Stimulated activated CD4-positive, alpha-beta T cell treated with anti-CD3 and anti-CD28 coated beads, Interleukin-1b, Interleukin-23, amount 100 ng/mL, for 1 hour (primary cell): ENCODE measurements around the gene SORCS1.

Source experiments
- DNase-seq, 2 donors: peaks; one replicate each; pipeline ENCODE4 v3.0.0-alpha.2; 2020; ENCODE audit warnings: low read depth in 2 of 2

Gene SORCS1

GRCh38 chr10:106819490-106819889 lies 345.0 kb downstream of the SORCS1 start:
- no peak for DNase-seq

- no peak for DNase-seq
Measured at GRCh38 chr10:106816318-106817085, 348.0 kb downstream of the SORCS1 start.

- DNase-seq, result no peak
Measured at GRCh38 chr10:106815427-106816043, 349.0 kb downstream of the SORCS1 start.

GRCh38 chr10:106804992-106805582 lies 359.4 kb downstream of the SORCS1 start:
- no peak for DNase-seq

GRCh38 chr10:106802949-106803348 lies 361.6 kb downstream of the SORCS1 start:
- DNase-seq, result no peak

GRCh38 chr10:106799776-106800175 lies 364.7 kb downstream of the SORCS1 start:
- no peak for DNase-seq

DNA sequence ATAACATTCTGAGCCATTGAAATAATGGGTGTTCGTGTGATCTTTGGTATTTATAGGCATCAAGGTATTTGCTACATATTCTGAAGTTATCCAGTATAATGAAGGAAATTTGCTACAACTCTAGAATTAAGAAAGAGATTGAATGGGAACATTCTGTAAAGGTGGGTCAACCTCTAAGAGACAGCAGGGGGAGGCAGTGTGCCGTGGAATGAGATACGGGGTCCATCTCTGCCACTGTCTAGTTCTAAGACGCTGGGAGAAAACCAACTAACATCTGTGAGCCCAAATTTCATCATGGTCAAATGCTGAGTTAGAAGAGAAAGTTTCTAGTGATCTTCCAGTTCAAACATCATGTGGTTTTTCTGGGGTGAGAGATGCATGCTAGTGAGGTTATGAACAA lies 368.9 kb downstream of the SORCS1 start:
- DNase-seq, result no peak

DNA sequence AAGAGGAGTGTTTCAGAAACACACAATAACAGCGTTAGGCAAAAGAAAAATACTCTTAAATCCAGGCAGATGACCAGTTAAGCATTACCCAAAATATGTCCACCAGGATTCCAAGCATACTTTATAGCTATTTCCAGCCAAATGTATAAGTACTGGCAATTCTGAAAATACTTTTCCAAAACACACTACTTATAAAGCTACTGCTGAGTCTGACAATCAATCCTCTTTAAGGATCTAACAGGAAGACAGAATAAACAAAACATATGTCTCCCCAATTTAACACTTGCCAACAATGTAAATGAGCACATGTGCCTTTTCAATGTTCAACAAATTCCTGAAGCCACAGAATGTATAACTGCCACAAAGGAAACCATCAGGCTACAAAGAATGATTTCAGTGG lies 370.9 kb downstream of the SORCS1 start:
- DNase-seq, result no peak

DNA sequence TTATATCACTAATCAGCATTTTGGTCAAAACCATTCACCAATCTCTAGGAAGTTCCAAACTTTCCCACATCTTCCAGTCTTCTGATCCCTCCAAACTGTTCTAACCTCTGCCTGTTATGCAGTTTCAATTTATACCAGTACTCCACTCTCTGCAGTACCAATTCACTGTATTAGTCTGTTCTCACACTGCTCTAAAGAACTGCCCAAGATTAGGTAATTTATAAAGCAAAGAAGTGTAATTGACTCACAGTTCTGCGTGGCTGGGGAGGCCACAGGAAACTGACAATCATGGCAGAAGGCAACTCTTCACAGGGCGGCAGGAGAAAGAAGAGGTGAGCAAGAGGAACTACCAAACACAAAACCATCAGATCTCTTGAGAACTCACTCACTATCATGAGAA lies 374.9 kb downstream of the SORCS1 start:
- DNase-seq, result no peak

DNA sequence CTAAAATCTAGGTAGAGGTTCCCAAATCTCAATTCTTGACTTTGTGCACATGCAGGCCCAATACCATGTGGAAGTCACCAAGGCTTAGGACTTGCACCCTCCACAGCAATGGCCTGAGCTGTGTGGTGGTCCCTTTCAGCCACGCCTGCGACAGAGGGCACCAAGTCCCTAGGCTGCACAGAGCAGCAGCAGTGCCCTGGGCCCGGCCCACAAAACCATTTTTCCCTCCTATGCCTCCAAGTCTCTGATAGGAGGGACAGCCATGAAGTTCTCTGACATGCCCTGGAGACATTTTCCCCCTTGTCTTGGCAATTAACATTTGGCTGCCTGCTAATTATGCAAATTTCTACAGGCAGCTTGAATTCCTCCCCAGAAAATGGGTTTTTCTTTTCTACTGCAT lies 375.5 kb downstream of the SORCS1 start:
- no peak for DNase-seq

DNA sequence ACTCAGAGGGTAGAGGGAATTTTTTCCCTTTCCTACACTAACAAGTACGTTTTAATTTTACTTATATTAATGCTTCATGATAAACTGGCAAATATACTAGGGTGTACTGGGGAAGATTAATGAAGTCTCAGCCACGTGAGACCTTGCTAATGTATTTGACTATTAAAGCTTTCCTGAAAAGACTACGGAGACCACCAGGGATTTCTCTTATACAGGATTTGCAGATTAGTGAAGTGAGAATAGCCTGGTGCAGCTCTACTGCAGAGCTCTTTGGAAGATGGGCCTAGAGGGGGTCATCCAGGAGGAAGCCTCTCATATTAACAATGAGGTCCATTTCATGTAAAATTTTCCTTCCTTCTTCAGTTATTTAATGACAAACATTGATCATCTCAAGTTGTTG lies 379.0 kb downstream of the SORCS1 start:
- no peak for DNase-seq

GRCh38 chr10:106780632-106781031 lies 383.9 kb downstream of the SORCS1 start:
- DNase-seq, result no peak

GRCh38 chr10:106777841-106778240 lies 386.7 kb downstream of the SORCS1 start:
- no peak for DNase-seq

DNA sequence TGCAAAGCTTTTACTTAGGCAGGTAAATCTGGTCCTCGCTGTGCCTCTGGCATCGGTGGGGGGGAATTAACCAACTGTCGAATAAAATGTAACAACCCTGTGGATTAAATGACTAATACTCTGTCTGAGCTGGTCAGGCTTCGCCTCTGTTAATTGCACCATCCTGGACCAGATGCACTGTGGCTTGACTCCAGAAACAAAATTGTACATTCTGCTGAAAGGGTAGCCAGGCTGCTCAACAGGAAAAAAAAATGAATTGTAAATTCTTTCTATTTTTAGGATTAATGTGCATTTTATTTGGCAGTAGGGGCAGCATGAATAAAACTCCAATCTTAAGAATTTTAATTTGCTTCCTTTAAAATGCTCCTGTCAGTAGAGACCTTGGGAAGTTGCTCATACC lies 389.4 kb downstream of the SORCS1 start:
- no peak for DNase-seq

DNA sequence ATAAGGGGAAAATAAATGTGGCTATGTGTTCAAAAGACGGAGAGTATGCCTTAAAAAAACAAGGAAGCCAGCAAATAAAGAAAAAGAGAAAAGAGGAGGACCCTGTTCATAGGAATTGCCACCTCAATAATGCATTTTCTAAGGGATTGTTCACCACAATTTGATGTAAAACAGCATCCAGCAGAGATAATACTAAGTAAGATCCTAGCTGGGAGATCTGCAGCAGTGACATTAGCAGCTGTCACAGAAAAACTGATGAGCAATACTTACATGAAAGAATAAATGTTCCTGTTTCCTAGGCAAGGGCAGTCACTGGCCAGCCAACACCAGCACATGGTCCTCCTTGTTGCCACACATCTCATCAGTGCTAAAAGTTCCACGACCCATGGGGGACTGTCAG lies 391.5 kb downstream of the SORCS1 start:
- no peak for DNase-seq

DNA sequence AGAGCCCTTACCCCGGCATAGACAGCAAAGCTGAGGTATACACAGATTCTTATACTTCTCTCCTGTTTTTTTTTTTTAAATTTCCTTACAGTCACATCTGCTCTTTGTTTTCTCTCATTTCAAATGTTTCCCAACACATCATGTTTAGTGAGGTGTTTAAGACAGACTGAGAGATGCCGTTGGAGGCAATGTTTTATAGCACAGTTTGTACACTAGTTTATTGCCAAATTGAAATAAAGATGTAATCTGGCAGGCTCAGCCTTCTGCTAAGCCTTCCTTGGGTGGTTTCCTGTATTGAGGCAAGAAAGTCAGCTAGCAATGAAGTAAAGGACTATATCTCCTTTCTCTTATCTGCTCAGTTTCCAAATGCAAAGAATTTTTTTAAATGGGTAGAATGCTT lies 393.4 kb downstream of the SORCS1 start:
- DNase-seq, result no peak

DNA sequence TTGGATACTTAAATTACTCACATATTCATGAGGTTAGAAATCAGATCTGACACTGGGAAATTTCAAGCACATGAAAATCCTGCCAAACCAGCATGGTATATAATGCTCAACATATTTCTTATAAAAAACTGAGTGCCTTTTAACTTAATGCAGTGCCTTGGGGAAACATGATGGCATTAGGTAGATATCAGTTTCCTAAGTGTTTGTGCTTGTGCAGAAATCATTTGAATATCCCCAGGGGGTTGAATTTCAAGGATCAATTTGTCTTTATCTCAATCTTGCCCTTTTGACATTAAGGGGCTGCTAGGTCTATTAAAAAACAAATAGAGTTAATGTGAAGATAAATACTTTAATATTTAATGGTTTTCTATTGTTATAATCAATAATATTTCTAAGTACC lies 396.3 kb downstream of the SORCS1 start:
- no peak for DNase-seq

DNA sequence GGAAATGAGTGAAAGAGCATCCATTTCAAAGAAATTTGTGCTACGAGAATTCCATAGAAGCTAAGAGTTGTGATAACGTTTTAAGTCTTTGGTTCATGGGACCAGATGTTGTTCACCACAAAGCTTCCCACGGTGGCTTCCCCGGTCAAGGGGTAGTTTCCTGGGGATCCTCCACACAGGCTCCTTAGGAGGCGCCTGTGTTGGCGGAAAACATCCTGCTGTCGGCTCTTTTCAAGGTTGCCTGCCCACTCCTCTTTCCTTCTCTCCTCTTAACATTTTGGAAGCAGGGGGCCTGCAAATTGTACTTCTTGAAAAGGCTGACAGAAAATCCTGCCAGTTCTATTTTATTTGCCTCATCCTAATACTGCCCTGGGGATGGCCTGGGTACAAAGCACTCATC lies 398.6 kb downstream of the SORCS1 start:
- no peak for DNase-seq

- DNase-seq, result no peak
Measured at GRCh38 chr10:106765241-106765754, 399.2 kb downstream of the SORCS1 start.

DNA sequence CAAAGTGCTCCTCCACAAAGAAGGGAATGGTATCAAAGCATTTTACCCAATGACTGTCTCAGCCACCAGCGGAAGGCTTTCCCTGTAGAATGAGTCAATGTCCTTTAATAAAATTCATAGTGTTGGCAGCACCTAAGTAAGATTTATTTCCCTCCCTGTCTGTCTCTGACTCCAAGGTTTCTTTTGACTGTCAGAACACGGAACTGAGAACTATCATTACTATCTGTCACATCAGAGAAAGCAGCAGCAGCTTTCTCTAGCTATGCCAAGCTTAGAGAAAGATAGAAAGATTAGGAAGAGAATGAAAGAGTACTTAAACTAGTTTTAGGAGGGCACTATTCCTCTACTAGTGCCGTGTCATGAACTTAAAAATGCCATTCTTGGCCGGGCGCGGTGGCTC lies 400.1 kb downstream of the SORCS1 start:
- DNase-seq, result no peak

DNA sequence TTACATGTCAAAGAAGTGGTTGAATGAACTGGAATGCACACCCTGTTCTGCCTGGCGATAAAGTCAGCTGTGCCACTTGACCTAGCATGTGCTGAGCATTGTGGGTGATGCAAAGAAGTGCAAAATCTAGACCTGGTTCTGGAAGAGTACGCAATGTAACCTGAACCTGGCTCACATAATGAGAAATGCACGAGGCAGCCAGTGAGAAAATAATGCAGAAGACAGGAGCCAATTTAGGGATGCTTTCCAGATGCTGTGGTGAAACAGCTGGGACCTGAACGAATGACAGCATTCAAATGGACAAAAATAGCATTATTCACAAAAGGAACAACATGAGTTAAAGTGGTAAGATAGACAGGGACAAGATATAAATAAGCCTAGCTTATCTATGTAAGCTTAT lies 402.6 kb downstream of the SORCS1 start:
- no peak for DNase-seq

GRCh38 chr10:106757521-106757920 lies 407.0 kb downstream of the SORCS1 start:
- DNase-seq, result no peak

GRCh38 chr10:106751091-106751490 lies 413.4 kb downstream of the SORCS1 start:
- DNase-seq, result no peak
